WTC11 (cell line): ENCODE results near the gene RHBDD1.

Experiments used
- NFYB ChIP-seq: sonication (generic); formaldehyde crosslinking; conservative IDR thresholded peaks from 2 replicates; pipeline ENCODE4 v1.8.0; 2022; ENCODE audit warnings: low read depth, missing genetic modification reagents
- NR1H2 ChIP-seq: sonication (generic); formaldehyde crosslinking; IDR thresholded peaks from 2 replicates; pipeline ENCODE4 v1.9.0; 2021; ENCODE audit warnings: mild to moderate bottlenecking, moderate library complexity, missing genetic modification reagents
- ZNF416 ChIP-seq: fragments of 250-450 bp; sonication (Bioruptor Pico); IDR thresholded peaks from 2 replicates; pipeline ENCODE4 v1.9.0; 2021; ENCODE audit warnings: mild to moderate bottlenecking, inconsistent platforms
- TF ChIP-seq, protein P1 (sequence below): fragments of 200-600 bp; IDR thresholded peaks from 2 replicates; pipeline ENCODE4 v1.8.0; 2022; ENCODE audit warnings: antibody characterized with exemption
- TF ChIP-seq, protein P2 (sequence below): sonication (generic); formaldehyde crosslinking; IDR thresholded peaks from 2 replicates; pipeline ENCODE4 v1.8.1; 2022; ENCODE audit warnings: mild to moderate bottlenecking, missing genetic modification reagents, moderate library complexity, borderline replicate concordance
- TF ChIP-seq, protein P3 (sequence below): sonication (generic); formaldehyde crosslinking; IDR thresholded peaks from 2 replicates; pipeline ENCODE4 v1.8.1; 2022; ENCODE audit warnings: low read depth, missing genetic modification reagents, borderline replicate concordance

DNA sequence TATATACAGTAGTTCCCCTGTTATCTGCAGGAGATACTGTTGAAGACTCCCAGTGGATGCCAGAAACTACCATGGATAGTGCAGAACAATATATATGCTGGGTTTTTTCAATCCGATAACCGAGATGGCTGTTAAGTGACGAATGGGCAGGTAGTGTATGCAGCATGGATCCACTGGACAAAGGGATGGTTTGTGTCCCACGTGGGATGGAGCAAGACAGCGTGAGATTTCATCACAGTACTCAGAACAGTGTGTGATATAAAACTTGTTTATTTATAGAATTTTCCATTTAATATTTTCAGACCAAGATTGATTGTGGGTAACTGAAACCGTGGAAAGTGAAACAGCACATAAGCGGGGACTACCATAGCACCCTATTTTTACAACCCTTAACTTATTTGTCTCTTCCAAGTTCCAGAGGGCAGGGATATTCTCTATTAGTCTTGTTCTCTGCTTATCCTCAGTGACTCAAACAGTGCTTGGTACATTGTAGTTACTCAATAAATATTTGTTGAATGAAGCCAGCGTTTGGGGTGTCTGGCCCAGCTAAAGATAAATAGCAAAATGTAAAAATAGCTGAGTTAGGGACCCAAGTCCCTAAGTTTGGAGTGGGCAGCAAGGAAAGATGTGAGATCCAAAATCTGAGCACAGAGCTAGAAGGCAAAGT, 50.0 kb downstream of the RHBDD1 start:
- TF ChIP-seq, protein P1, sequence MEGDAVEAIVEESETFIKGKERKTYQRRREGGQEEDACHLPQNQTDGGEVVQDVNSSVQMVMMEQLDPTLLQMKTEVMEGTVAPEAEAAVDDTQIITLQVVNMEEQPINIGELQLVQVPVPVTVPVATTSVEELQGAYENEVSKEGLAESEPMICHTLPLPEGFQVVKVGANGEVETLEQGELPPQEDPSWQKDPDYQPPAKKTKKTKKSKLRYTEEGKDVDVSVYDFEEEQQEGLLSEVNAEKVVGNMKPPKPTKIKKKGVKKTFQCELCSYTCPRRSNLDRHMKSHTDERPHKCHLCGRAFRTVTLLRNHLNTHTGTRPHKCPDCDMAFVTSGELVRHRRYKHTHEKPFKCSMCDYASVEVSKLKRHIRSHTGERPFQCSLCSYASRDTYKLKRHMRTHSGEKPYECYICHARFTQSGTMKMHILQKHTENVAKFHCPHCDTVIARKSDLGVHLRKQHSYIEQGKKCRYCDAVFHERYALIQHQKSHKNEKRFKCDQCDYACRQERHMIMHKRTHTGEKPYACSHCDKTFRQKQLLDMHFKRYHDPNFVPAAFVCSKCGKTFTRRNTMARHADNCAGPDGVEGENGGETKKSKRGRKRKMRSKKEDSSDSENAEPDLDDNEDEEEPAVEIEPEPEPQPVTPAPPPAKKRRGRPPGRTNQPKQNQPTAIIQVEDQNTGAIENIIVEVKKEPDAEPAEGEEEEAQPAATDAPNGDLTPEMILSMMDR, result no peak
- TF ChIP-seq ZNF416 (no peak), NR1H2 (no peak), NFYB (CRISPR knock-in tag) (no peak)
- TF ChIP-seq, protein P2, sequence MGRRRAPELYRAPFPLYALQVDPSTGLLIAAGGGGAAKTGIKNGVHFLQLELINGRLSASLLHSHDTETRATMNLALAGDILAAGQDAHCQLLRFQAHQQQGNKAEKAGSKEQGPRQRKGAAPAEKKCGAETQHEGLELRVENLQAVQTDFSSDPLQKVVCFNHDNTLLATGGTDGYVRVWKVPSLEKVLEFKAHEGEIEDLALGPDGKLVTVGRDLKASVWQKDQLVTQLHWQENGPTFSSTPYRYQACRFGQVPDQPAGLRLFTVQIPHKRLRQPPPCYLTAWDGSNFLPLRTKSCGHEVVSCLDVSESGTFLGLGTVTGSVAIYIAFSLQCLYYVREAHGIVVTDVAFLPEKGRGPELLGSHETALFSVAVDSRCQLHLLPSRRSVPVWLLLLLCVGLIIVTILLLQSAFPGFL (CRISPR knock-in tag), result no peak
- TF ChIP-seq, protein P3, sequence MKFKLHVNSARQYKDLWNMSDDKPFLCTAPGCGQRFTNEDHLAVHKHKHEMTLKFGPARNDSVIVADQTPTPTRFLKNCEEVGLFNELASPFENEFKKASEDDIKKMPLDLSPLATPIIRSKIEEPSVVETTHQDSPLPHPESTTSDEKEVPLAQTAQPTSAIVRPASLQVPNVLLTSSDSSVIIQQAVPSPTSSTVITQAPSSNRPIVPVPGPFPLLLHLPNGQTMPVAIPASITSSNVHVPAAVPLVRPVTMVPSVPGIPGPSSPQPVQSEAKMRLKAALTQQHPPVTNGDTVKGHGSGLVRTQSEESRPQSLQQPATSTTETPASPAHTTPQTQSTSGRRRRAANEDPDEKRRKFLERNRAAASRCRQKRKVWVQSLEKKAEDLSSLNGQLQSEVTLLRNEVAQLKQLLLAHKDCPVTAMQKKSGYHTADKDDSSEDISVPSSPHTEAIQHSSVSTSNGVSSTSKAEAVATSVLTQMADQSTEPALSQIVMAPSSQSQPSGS (CRISPR knock-in tag), result no peak
